Kidney (tissue), 14 donors: ENCODE results near the gene IFNE. TPM values are rescaled to one million over a fixed set of nuclear protein-coding genes. Genes with fewer than 3 reads are reported as not detected.

ENCODE experiments used
- DNase-seq, 5 donors: peaks; one replicate each; pipeline ENCODE4 v3.0.0-alpha.2; 2013 to 2020
- FAIRE-seq: peaks from 2 replicates; lab custom pipeline; 2012; peaks lifted over from hg19 to GRCh38; lab: Jason Lieb, UNC
- H3K27ac ChIP-seq, 2 donors: one replicate each; pipeline ENCODE4 v1.7.0; 2013; ENCODE audit warnings: low read depth in 2 of 2, low read length in 2 of 2, inconsistent platforms in 1 of 2
- H3K27me3 ChIP-seq: one replicate; pipeline ENCODE4 v1.7.1; 2013; ENCODE audit warnings: low read length, inconsistent platforms; ENCODE audit not compliant: control insufficient read depth, insufficient read depth
- H3K36me3 ChIP-seq, 3 donors: one replicate each; pipeline versions ENCODE4 v1.7.0 to v1.7.1; 2013; ENCODE audit warnings: low read length in 3 of 3, control low read depth in 1 of 3, inconsistent platforms in 1 of 3; ENCODE audit not compliant: insufficient read depth in 3 of 3, control insufficient read depth in 2 of 3
- H3K4me1 ChIP-seq, 3 donors: one replicate each; pipeline versions ENCODE4 v1.7.0 to v1.7.1; 2013; ENCODE audit warnings: low read length in 3 of 3, inconsistent platforms in 1 of 3, low read depth in 1 of 3; ENCODE audit not compliant: control insufficient read depth in 2 of 3, insufficient read depth in 2 of 3
- H3K4me3 ChIP-seq, 3 donors: one replicate each; pipeline versions ENCODE4 v1.7.0 to v1.8.1; 2013; ENCODE audit warnings: low read length in 3 of 3, control low read depth in 1 of 3, inconsistent platforms in 1 of 3
- H3K9ac ChIP-seq, 3 donors: one replicate each; pipeline versions ENCODE4 v1.7.0 to v1.7.1; 2013; ENCODE audit warnings: low read length in 3 of 3, control low read depth in 1 of 3, inconsistent platforms in 1 of 3
- H3K9me3 ChIP-seq, 3 donors: one replicate each; pipeline versions ENCODE4 v1.7.0 to v1.7.1; 2013; ENCODE audit warnings: low read length in 3 of 3, control low read depth in 1 of 3, inconsistent platforms in 1 of 3; ENCODE audit not compliant: control insufficient read depth in 2 of 3, insufficient read depth in 1 of 3
- intact Hi-C: fragments of 100-400 bp; cut with DNase I; formaldehyde crosslinking; loops from one replicate; pipeline ENCODE4 v1.11.1; 2022
- polyA plus RNA-seq: library from polyadenylated mRNA; stranded (reverse); fragments of 350-450 nt; fragmentation: Illumina TruSeq; extraction: RNeasy Lipid Tissue Mini Kit (QIAGEN cat#74804); gene quantifications from one replicate; pipeline ENCODE4 v1.2.3, GENCODE V29; 2014; ENCODE audit warnings: low read depth, low replicate concordance; ENCODE audit not compliant: insufficient read depth
- total RNA-seq: library from RNA; stranded (reverse); fragmentation: NEBNext Ultra II Directional; extraction: Animal tissue kit (Norgen Biotek cat#: 25700); gene quantifications from one replicate; pipeline ENCODE4 v1.2.1, GENCODE V29; 2021
- TF ChIP-seq, protein P1 (sequence below): IDR thresholded peaks from 3 replicates; pipeline ENCODE4 v1.5.1; 2012; ENCODE audit warnings: mild to moderate bottlenecking, moderate library complexity, borderline replicate concordance; ENCODE audit not compliant: insufficient read depth; ENCODE audit errors: extremely low read depth
- donor health status: control.
- donor health status: control.
- donor health status: control.
- donor health status: control.
- donor health status: control.
- donor health status: DM: yes; HTN: yes; CAD: no.
- donor health status: Normal renal cell carcinoma (clear cell type).

IFNE gene
- total and polyA plus RNA-seq, 2 donors from 2014 or later, result 1.1 TPM; not detected in 1

DNA sequence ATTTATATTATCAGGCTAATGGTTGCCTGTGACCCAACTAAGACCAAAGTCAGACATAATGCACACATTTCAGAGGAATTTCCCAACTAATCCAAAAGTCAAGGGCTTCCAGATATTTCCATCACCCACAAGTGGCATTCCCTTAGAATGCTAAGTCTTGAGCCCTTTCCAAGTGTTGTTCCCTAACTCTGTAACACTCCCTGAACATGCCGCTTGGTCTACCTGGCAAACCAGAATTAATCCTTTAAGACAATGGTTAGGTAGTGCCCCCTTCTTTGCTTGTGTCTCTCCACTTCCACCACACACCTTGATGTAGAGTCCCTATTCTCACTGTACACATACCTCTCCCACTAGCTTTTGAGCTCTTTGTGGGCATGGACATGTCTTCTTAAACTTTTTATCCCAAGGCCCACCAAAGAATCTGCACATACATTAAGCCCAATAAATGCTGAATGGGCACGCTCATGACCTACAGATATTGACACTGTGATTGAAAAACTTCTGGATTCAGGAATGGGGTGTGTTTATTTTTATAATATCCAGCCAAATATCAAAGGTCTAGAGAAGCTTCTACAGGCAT lies 37.8 kb upstream of the IFNE start:
- no peak overlapping the region for H3K4me3 ChIP-seq
- DNase-seq (no peak), FAIRE-seq (no peak)
- H3K4me1 ChIP-seq, result no peaks in the 10 kb centered on the region
- TF ChIP-seq, protein P1, sequence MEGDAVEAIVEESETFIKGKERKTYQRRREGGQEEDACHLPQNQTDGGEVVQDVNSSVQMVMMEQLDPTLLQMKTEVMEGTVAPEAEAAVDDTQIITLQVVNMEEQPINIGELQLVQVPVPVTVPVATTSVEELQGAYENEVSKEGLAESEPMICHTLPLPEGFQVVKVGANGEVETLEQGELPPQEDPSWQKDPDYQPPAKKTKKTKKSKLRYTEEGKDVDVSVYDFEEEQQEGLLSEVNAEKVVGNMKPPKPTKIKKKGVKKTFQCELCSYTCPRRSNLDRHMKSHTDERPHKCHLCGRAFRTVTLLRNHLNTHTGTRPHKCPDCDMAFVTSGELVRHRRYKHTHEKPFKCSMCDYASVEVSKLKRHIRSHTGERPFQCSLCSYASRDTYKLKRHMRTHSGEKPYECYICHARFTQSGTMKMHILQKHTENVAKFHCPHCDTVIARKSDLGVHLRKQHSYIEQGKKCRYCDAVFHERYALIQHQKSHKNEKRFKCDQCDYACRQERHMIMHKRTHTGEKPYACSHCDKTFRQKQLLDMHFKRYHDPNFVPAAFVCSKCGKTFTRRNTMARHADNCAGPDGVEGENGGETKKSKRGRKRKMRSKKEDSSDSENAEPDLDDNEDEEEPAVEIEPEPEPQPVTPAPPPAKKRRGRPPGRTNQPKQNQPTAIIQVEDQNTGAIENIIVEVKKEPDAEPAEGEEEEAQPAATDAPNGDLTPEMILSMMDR, result no peak
- H3K9ac ChIP-seq, result no peak overlapping the region
- no peaks in the 10 kb centered on the region for H3K36me3 ChIP-seq
- intact Hi-C loops, result no loop called here
- no peaks in the 10 kb centered on the region for H3K27me3 ChIP-seq
- H3K9me3 ChIP-seq, result no peaks in the 10 kb centered on the region
- no peak overlapping the region for H3K27ac ChIP-seq

DNA sequence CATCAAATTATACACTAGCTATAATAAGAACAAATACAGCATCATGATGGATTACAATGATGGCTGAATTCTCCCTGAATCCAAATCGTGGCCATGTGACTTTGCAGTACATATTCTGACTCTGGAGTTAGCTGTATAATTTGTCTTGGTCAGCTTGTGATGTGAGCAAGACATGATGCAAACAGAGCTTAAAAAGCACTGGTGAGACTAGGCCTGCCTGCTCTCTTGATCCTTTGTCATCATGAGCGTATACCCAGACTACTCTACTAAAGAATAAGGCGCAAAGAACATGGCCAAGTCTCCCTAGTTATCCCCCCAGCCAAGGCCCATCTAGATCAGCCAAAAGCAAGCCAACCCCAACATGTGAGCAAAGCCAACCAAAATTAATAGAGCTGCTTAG lies 34.7 kb upstream of the IFNE start:
- no peak for FAIRE-seq
- no peak for DNase-seq
- Histone ChIP-seq H3K36me3 (no peaks in the 10 kb centered on the region), H3K27ac (no peak overlapping the region), H3K4me3 (no peak overlapping the region), H3K27me3 (no peaks in the 10 kb centered on the region), H3K9me3 (no peaks in the 10 kb centered on the region), H3K9ac (no peak overlapping the region), H3K4me1 (no peaks in the 10 kb centered on the region)
- TF ChIP-seq, protein P1, result no peak
- intact Hi-C loops, result no loop called here

DNA sequence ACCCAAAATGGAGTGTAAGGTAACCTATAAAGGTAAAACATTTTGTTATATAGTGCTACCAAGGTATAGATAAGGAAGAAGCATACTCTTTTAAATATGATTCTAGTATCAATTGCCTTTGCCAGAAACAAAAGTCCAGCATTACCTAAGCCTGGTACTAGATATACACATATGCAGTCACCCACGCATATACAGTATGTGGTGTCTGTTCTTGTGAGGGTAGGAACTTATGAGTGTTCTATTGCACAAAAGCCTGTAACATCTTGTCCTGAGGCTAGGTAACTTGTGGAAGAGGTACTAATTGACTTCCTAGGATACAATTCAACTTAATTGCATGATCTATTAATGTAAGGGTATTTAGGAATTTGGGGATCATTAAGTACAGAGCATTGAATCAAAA lies 31.3 kb upstream of the IFNE start:
- TF ChIP-seq, protein P1, result no peak
- Histone ChIP-seq H3K4me1 (no peaks in the 10 kb centered on the region), H3K27me3 (no peaks in the 10 kb centered on the region), H3K9me3 (no peaks in the 10 kb centered on the region), H3K4me3 (no peak overlapping the region), H3K36me3 (no peaks in the 10 kb centered on the region), H3K9ac (no peak overlapping the region), H3K27ac (no peak overlapping the region)
- DNase-seq (no peak), FAIRE-seq (no peak)
- intact Hi-C loops, result no loop called here

DNA sequence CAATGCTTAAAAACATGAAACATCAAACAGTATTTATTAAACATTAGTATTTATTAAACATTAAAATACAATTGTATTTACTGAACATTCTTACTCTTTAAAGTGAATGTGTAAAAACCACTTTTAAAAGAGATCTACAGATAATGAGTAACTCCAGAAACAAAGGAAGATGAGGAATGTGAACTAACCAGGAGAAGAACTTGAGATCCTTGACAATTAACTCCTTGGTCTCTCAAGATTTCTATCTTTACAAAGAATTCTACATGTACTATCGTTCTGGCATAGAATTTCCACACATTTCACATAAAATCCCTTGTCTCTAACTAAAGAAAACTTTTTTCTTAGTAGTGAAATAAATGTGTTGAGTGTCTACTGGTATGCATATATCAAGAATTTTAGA lies 28.7 kb upstream of the IFNE start:
- H3K4me3 ChIP-seq, result no peak overlapping the region
- H3K9ac ChIP-seq, result no peak overlapping the region
- H3K27ac ChIP-seq, result no peak overlapping the region
- intact Hi-C loops, result no loop called here
- H3K36me3 ChIP-seq, result no peaks in the 10 kb centered on the region
- no peaks in the 10 kb centered on the region for H3K4me1 ChIP-seq
- DNase-seq (no peak), FAIRE-seq (no peak)
- H3K9me3 ChIP-seq, result no peaks in the 10 kb centered on the region
- TF ChIP-seq, protein P1, result no peak
- H3K27me3 ChIP-seq, result no peaks in the 10 kb centered on the region
